ENCODE measurements around the gene RERG. TPM values are rescaled to one million over a fixed set of nuclear protein-coding genes. Genes with fewer than 3 reads are reported as not detected.

Gene RERG
- total RNA-seq, 1 experiment from 2014 or later, result not detected

GRCh38 chr12:15188127-15188526 lies 33.1 kb downstream of the RERG start:
- Mint-ChIP-seq H3K36me3 (ENCODE audit: insufficient read depth, unreplicated experiment) (no peaks in the 10 kb centered on the region), H3K27me3 (ENCODE audit: insufficient read depth, unreplicated experiment) (peaks cover 10% of the 10 kb centered on the region), H3K27ac (ENCODE audit: unreplicated experiment) (no peak overlapping the region), H3K4me1 (ENCODE audit: low read depth, unreplicated experiment) (no peaks in the 10 kb centered on the region), H3K9me3 (ENCODE audit: unreplicated experiment) (no peaks in the 10 kb centered on the region), H3K4me3 (ENCODE audit: unreplicated experiment) (no peak overlapping the region)
- no peak overlapping the region for H3K4me3 ChIP-seq (ENCODE audit: low read depth, low read length)
- no peaks in the 10 kb centered on the region for H3K27me3 ChIP-seq (replicated peaks; ENCODE audit: control insufficient read depth, insufficient read depth, low read length)
- no peaks in the 10 kb centered on the region for H3K36me3 ChIP-seq (ENCODE audit: control insufficient read depth, insufficient read depth, low read length)
- intact Hi-C loops (cut with micrococcal nuclease; ENCODE audit: unreplicated experiment), result no loop called here
- POLR2A ChIA-PET, result no interaction called here
- DNase-seq, result no peak
- no peaks in the 10 kb centered on the region for H3K4me1 ChIP-seq
- CTCF ChIA-PET, result no interaction called here
- no TSS peak for BruUV-seq (replicated peaks)
- no peaks in the 10 kb centered on the region for H3K9me3 ChIP-seq
- TF ChIP-seq, protein P1, sequence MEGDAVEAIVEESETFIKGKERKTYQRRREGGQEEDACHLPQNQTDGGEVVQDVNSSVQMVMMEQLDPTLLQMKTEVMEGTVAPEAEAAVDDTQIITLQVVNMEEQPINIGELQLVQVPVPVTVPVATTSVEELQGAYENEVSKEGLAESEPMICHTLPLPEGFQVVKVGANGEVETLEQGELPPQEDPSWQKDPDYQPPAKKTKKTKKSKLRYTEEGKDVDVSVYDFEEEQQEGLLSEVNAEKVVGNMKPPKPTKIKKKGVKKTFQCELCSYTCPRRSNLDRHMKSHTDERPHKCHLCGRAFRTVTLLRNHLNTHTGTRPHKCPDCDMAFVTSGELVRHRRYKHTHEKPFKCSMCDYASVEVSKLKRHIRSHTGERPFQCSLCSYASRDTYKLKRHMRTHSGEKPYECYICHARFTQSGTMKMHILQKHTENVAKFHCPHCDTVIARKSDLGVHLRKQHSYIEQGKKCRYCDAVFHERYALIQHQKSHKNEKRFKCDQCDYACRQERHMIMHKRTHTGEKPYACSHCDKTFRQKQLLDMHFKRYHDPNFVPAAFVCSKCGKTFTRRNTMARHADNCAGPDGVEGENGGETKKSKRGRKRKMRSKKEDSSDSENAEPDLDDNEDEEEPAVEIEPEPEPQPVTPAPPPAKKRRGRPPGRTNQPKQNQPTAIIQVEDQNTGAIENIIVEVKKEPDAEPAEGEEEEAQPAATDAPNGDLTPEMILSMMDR (IDR thresholded peaks at IDR 0.05; ENCODE audit: insufficient read depth in 1 of 2, low read depth in 1 of 2, low read length in 1 of 2, severe bottlenecking in 1 of 2, unreplicated experiment in 1 of 2), result no peak

DNA sequence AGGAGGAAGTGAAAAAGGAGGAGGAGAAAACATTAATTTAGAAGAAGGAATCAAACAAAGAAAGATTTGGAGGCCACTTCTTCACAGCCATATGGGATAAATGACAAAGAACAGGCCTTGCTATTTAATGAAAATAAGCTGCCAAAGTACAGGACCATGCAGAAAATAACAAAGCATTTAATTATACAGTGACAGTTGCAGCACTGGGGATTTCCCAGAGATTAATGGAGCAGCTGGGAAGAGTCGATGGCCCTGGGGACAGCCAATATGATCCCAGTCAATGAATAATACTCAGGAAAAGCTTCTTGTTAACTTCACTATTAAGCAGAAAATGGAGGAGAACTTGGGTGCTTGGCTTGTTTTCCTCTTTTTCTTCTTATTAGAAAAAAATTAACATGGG lies 34.6 kb downstream of the RERG start:
- intact Hi-C loops (cut with micrococcal nuclease; ENCODE audit: unreplicated experiment), result no loop called here
- Mint-ChIP-seq H3K27ac (ENCODE audit: unreplicated experiment) (no peak overlapping the region), H3K9me3 (ENCODE audit: unreplicated experiment) (no peaks in the 10 kb centered on the region), H3K4me1 (ENCODE audit: low read depth, unreplicated experiment) (no peaks in the 10 kb centered on the region), H3K4me3 (ENCODE audit: unreplicated experiment) (no peak overlapping the region), H3K36me3 (ENCODE audit: insufficient read depth, unreplicated experiment) (no peaks in the 10 kb centered on the region), H3K27me3 (ENCODE audit: insufficient read depth, unreplicated experiment) (peaks cover 14% of the 10 kb centered on the region)
- TF ChIP-seq, protein P1 (IDR thresholded peaks at IDR 0.05; ENCODE audit: insufficient read depth in 1 of 2, low read depth in 1 of 2, low read length in 1 of 2, severe bottlenecking in 1 of 2, unreplicated experiment in 1 of 2), result no peak
- no peak for DNase-seq
- H3K4me3 ChIP-seq (ENCODE audit: low read depth, low read length), result no peak overlapping the region
- no peaks in the 10 kb centered on the region for H3K27me3 ChIP-seq (replicated peaks; ENCODE audit: control insufficient read depth, insufficient read depth, low read length)
- ChIA-PET POLR2A (no interaction called here), CTCF (no interaction called here)
- no peaks in the 10 kb centered on the region for H3K36me3 ChIP-seq (ENCODE audit: control insufficient read depth, insufficient read depth, low read length)
- no peaks in the 10 kb centered on the region for H3K4me1 ChIP-seq
- H3K9me3 ChIP-seq, result no peaks in the 10 kb centered on the region
- no TSS peak for BruUV-seq (replicated peaks)

- Mint-ChIP-seq H3K27me3 (ENCODE audit: insufficient read depth, unreplicated experiment) (peaks cover 17% of the 10 kb centered on the region), H3K4me3 (ENCODE audit: unreplicated experiment) (no peak overlapping the region), H3K36me3 (ENCODE audit: insufficient read depth, unreplicated experiment) (no peaks in the 10 kb centered on the region), H3K9me3 (ENCODE audit: unreplicated experiment) (no peaks in the 10 kb centered on the region), H3K4me1 (ENCODE audit: low read depth, unreplicated experiment) (no peaks in the 10 kb centered on the region), H3K27ac (ENCODE audit: unreplicated experiment) (no peak overlapping the region)
- BruUV-seq (replicated peaks), result no TSS peak
- Histone ChIP-seq H3K4me1 (no peaks in the 10 kb centered on the region), H3K36me3 (ENCODE audit: control insufficient read depth, insufficient read depth, low read length) (no peaks in the 10 kb centered on the region), H3K9me3 (no peaks in the 10 kb centered on the region), H3K27me3 (replicated peaks; ENCODE audit: control insufficient read depth, insufficient read depth, low read length) (no peaks in the 10 kb centered on the region), H3K4me3 (ENCODE audit: low read depth, low read length) (no peak overlapping the region)
- intact Hi-C loops (cut with micrococcal nuclease; ENCODE audit: unreplicated experiment), result no loop called here
- ChIA-PET POLR2A (no interaction called here), CTCF (no interaction called here)
- DNase-seq, result no peak
- TF ChIP-seq, protein P1 (IDR thresholded peaks at IDR 0.05; ENCODE audit: insufficient read depth in 1 of 2, low read depth in 1 of 2, low read length in 1 of 2, severe bottlenecking in 1 of 2, unreplicated experiment in 1 of 2), result no peak
Measured at GRCh38 chr12:15184484-15184883, 36.7 kb downstream of the RERG start.

Measured in Caco-2 (cell line).